Endothelial cell of umbilical vein (primary cell): ENCODE measurements around the gene DUSP3.

Source experiments
- EZH2 ChIP-seq: IDR thresholded peaks from 2 replicates; pipeline ENCODE4 v1.6.1; 2012; ENCODE audit warnings: borderline replicate concordance, low read depth, mild to moderate bottlenecking, moderate library complexity, low read length, inconsistent platforms; ENCODE audit not compliant: severe bottlenecking
- FOS ChIP-seq: IDR thresholded peaks from 2 replicates; pipeline ENCODE4 v1.6.1; 2011; ENCODE audit warnings: mild to moderate bottlenecking, low read length, moderate library complexity, borderline replicate concordance; ENCODE audit not compliant: insufficient read depth
- GATA2 ChIP-seq: IDR thresholded peaks from 2 replicates; pipeline ENCODE4 v1.7.0; 2011; ENCODE audit warnings: low read depth, mild to moderate bottlenecking, moderate library complexity, mixed read lengths, low read length; ENCODE audit not compliant: insufficient read length, insufficient read depth
- JUN ChIP-seq: IDR thresholded peaks from 2 replicates; pipeline ENCODE4 v1.6.1; 2011; ENCODE audit warnings: borderline replicate concordance, low read depth; ENCODE audit not compliant: insufficient read length, insufficient read depth
- MYC ChIP-seq: IDR thresholded peaks from one replicate; pipeline ENCODE4 v1.6.1; 2011; ENCODE audit warnings: mild to moderate bottlenecking, low read depth, low read length
- POLR2A ChIP-seq: IDR thresholded peaks from 2 replicates; pipeline ENCODE4 v1.6.1; 2012; ENCODE audit warnings: low read depth, mild to moderate bottlenecking, control low read depth, low read length
- POLR2AphosphoS5 ChIP-seq: IDR thresholded peaks from 2 replicates; pipeline ENCODE4 v1.6.1; 2012; ENCODE audit warnings: low read depth, mild to moderate bottlenecking, control low read depth, low read length, moderate library complexity; ENCODE audit not compliant: insufficient read depth
- TF ChIP-seq, protein P1 (sequence below): IDR thresholded peaks from 2 replicates; pipeline ENCODE4 v1.6.1; 2011; ENCODE audit not compliant: insufficient read depth, insufficient read length
- TF ChIP-seq, protein P2 (sequence below), 2 donors: IDR thresholded peaks; 1 replicate in 1 of 2; 2 replicates in 1 of 2; pipeline ENCODE4 v1.5.1; 2011; ENCODE audit warnings: low read length in 2 of 2, mild to moderate bottlenecking in 2 of 2, moderate library complexity in 2 of 2, control low read depth in 1 of 2, inconsistent platforms in 1 of 2, low read depth in 1 of 2; ENCODE audit not compliant: insufficient read depth in 1 of 2; ENCODE audit errors: extremely low read depth in 1 of 2

DNA sequence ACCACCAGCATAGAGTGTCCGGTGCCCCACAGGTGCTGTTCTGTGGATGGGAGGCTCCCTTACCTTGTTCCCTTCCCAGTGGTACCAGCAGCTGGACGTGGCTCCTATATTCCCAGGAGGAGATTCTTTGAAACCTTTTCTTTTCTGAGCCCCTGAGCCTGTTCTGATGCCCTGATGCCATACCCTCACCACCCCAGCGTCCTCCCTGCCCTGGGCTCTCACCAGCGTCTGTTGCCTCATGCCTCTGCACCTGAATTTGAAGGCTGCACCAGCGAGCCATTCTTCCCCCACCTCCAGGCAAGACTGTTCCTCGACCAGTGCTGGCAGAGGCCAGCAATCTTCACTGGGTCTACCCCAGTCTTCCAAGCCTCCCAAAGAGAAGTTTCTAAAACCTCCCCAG, 20.7 kb downstream of the DUSP3 start:
- TF ChIP-seq, protein P1, sequence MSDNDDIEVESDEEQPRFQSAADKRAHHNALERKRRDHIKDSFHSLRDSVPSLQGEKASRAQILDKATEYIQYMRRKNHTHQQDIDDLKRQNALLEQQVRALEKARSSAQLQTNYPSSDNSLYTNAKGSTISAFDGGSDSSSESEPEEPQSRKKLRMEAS = no peak
- TF ChIP-seq, protein P2, sequence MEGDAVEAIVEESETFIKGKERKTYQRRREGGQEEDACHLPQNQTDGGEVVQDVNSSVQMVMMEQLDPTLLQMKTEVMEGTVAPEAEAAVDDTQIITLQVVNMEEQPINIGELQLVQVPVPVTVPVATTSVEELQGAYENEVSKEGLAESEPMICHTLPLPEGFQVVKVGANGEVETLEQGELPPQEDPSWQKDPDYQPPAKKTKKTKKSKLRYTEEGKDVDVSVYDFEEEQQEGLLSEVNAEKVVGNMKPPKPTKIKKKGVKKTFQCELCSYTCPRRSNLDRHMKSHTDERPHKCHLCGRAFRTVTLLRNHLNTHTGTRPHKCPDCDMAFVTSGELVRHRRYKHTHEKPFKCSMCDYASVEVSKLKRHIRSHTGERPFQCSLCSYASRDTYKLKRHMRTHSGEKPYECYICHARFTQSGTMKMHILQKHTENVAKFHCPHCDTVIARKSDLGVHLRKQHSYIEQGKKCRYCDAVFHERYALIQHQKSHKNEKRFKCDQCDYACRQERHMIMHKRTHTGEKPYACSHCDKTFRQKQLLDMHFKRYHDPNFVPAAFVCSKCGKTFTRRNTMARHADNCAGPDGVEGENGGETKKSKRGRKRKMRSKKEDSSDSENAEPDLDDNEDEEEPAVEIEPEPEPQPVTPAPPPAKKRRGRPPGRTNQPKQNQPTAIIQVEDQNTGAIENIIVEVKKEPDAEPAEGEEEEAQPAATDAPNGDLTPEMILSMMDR (IDR thresholded peaks at IDR 0.05; ENCODE audit: extremely low read depth in 1 of 2, insufficient read depth in 1 of 2, low read depth in 1 of 2, low read length in 2 of 2) = no peak
- no peak for TF ChIP-seq EZH2
- TF ChIP-seq POLR2A = no peak
- no peak for TF ChIP-seq POLR2AphosphoS5
- TF ChIP-seq GATA2 = no peak
- TF ChIP-seq FOS = no peak
- TF ChIP-seq MYC = no peak
- TF ChIP-seq JUN = no peak
